WTC11 (cell line): ENCODE data around the gene IL17F. TPM values are rescaled to one million over a fixed set of nuclear protein-coding genes. Genes with fewer than 3 reads are reported as not detected.

Experiments used
- ATAC-seq: fragments of 200-7000 bp; cut with Tn5 transposase; 2 replicates; pipeline ENCODE4 v1.10.0; 2021; ENCODE audit warnings: mild to moderate bottlenecking, moderate library complexity
- CTCF ChIA-PET: fragments of 300-600 bp; sonication (Branson Sonifier 250); formaldehyde crosslinking; loops from one replicate; lab custom pipeline; 2021; ENCODE audit warnings: antibody characterized with exemption; lab: Charles Lee
- POLR2A ChIA-PET: fragments of 350-600 bp; sonication (Branson Sonifier 250); formaldehyde crosslinking; loops from one replicate; lab custom pipeline; 2021; ENCODE audit warnings: antibody characterized with exemption; lab: Charles Lee
- DNase-seq: peaks from one replicate; pipeline ENCODE4 v3.0.0; 2021; ENCODE audit warnings: low spot score
- H3K27ac Mint-ChIP-seq: 2 replicates; pipeline ENCODE4 v1.8.0; 2021; ENCODE audit warnings: mixed read lengths
- H3K27me3 Mint-ChIP-seq: 2 replicates; pipeline ENCODE4 v1.8.0; 2021; ENCODE audit warnings: low read depth, mild to moderate bottlenecking, moderate library complexity, mixed read lengths
- H3K36me3 Mint-ChIP-seq: 2 replicates; pipeline ENCODE4 v1.8.0; 2021; ENCODE audit warnings: mixed read lengths
- H3K4me1 Mint-ChIP-seq: 2 replicates; pipeline ENCODE4 v1.8.0; 2022; ENCODE audit warnings: mixed read lengths
- H3K4me3 Mint-ChIP-seq: 2 replicates; pipeline ENCODE4 v1.8.0; 2021; ENCODE audit warnings: mild to moderate bottlenecking, moderate library complexity, mixed read lengths
- H3K9me3 Mint-ChIP-seq: 2 replicates; pipeline ENCODE4 v1.8.0; 2021; ENCODE audit warnings: mixed read lengths
- AFF4 ChIP-seq: sonication (generic); formaldehyde crosslinking; IDR thresholded peaks from 2 replicates; pipeline ENCODE4 v1.8.1; 2023; ENCODE audit warnings: mild to moderate bottlenecking, missing genetic modification reagents, borderline replicate concordance
- ATF1 ChIP-seq: sonication (generic); formaldehyde crosslinking; IDR thresholded peaks from 2 replicates; pipeline ENCODE4 v1.8.1; 2023; ENCODE audit warnings: mild to moderate bottlenecking, moderate library complexity, missing genetic modification reagents
- CTCF ChIP-seq: fragments of 200-600 bp; IDR thresholded peaks from 2 replicates; pipeline ENCODE4 v1.8.0; 2022; ENCODE audit warnings: antibody characterized with exemption
- FOXP1 ChIP-seq: sonication (generic); formaldehyde crosslinking; IDR thresholded peaks from 2 replicates; pipeline ENCODE4 v1.8.0; 2022; ENCODE audit warnings: missing genetic modification reagents, mild to moderate bottlenecking, moderate library complexity, borderline replicate concordance
- GRHL2 ChIP-seq: fragments of 250-450 bp; sonication (Bioruptor Pico); IDR thresholded peaks from 2 replicates; pipeline ENCODE4 v1.8.0; 2022; ENCODE audit warnings: mild to moderate bottlenecking, moderate library complexity; ENCODE audit not compliant: insufficient replicate concordance, severe bottlenecking
- IRF1 ChIP-seq: sonication (generic); formaldehyde crosslinking; IDR thresholded peaks from 2 replicates; pipeline ENCODE4 v1.8.0; 2023; ENCODE audit warnings: missing genetic modification reagents
- JUN ChIP-seq: sonication (generic); formaldehyde crosslinking; IDR thresholded peaks from 2 replicates; pipeline ENCODE4 v1.8.0; 2023; ENCODE audit warnings: mild to moderate bottlenecking, missing genetic modification reagents
- MXD4 ChIP-seq: fragments of 250-450 bp; sonication (Bioruptor Pico); IDR thresholded peaks from 2 replicates; pipeline ENCODE4 v1.8.0; 2021; ENCODE audit warnings: mild to moderate bottlenecking, moderate library complexity, borderline replicate concordance
- NR1H2 ChIP-seq: sonication (generic); formaldehyde crosslinking; IDR thresholded peaks from 2 replicates; pipeline ENCODE4 v1.9.0; 2021; ENCODE audit warnings: mild to moderate bottlenecking, moderate library complexity, missing genetic modification reagents
- PRDM15 ChIP-seq: sonication (generic); formaldehyde crosslinking; IDR thresholded peaks from 2 replicates; pipeline ENCODE4 v1.8.0; 2022; ENCODE audit warnings: missing genetic modification reagents
- PRRX2 ChIP-seq: fragments of 250-450 bp; sonication (Bioruptor Pico); IDR thresholded peaks from 2 replicates; pipeline ENCODE4 v1.8.0; 2021; ENCODE audit warnings: mild to moderate bottlenecking
- SMAD3 ChIP-seq: sonication (generic); formaldehyde crosslinking; IDR thresholded peaks from 2 replicates; pipeline ENCODE4 v1.8.0; 2022; ENCODE audit warnings: missing genetic modification reagents, mild to moderate bottlenecking, borderline replicate concordance
- SMAD4 ChIP-seq: sonication (generic); formaldehyde crosslinking; IDR thresholded peaks from 2 replicates; pipeline ENCODE4 v1.8.0; 2022; ENCODE audit warnings: mild to moderate bottlenecking, missing genetic modification reagents
- SP1 ChIP-seq: sonication (generic); formaldehyde crosslinking; conservative IDR thresholded peaks from 2 replicates; pipeline ENCODE4 v1.8.1; 2022; ENCODE audit warnings: missing genetic modification reagents
- TCF7 ChIP-seq: sonication (generic); formaldehyde crosslinking; IDR thresholded peaks from 2 replicates; pipeline ENCODE4 v1.8.0; 2022; ENCODE audit warnings: mild to moderate bottlenecking, low read depth, missing genetic modification reagents, moderate library complexity
- TEAD4 ChIP-seq: sonication (generic); formaldehyde crosslinking; IDR thresholded peaks from 2 replicates; pipeline ENCODE4 v1.8.0; 2022; ENCODE audit warnings: mild to moderate bottlenecking, missing genetic modification reagents
- USF2 ChIP-seq: sonication (generic); formaldehyde crosslinking; IDR thresholded peaks from 2 replicates; pipeline ENCODE4 v1.8.1; 2023; ENCODE audit warnings: mild to moderate bottlenecking, missing genetic modification reagents, moderate library complexity
- ZNF121 ChIP-seq: sonication (generic); formaldehyde crosslinking; IDR thresholded peaks from 2 replicates; pipeline ENCODE4 v1.8.0; 2023; ENCODE audit warnings: missing genetic modification reagents
- ZNF232 ChIP-seq: sonication (generic); formaldehyde crosslinking; IDR thresholded peaks from 2 replicates; pipeline ENCODE4 v1.8.0; 2022; ENCODE audit warnings: mild to moderate bottlenecking, missing genetic modification reagents
- ZNF281 ChIP-seq: sonication (generic); formaldehyde crosslinking; IDR thresholded peaks from 2 replicates; pipeline ENCODE4 v1.8.0; 2023; ENCODE audit warnings: mild to moderate bottlenecking, missing genetic modification reagents
- ZNF317 ChIP-seq: sonication (generic); formaldehyde crosslinking; IDR thresholded peaks from 2 replicates; pipeline ENCODE4 v1.8.1; 2023; ENCODE audit warnings: low read depth, mild to moderate bottlenecking, moderate library complexity, missing genetic modification reagents, borderline replicate concordance
- ZNF396 ChIP-seq: fragments of 250-450 bp; sonication (Bioruptor Pico); IDR thresholded peaks from 2 replicates; pipeline ENCODE4 v1.8.0; 2021; ENCODE audit warnings: mild to moderate bottlenecking, moderate library complexity, borderline replicate concordance
- ZNF416 ChIP-seq: fragments of 250-450 bp; sonication (Bioruptor Pico); IDR thresholded peaks from 2 replicates; pipeline ENCODE4 v1.9.0; 2021; ENCODE audit warnings: mild to moderate bottlenecking, inconsistent platforms
- ZNF423 ChIP-seq: fragments of 250-450 bp; sonication (Bioruptor Pico); IDR thresholded peaks from 2 replicates; pipeline ENCODE4 v2.1.2; 2022; ENCODE audit warnings: mild to moderate bottlenecking, moderate library complexity
- ZNF671 ChIP-seq: fragments of 250-450 bp; sonication (Bioruptor Pico); IDR thresholded peaks from 2 replicates; pipeline ENCODE4 v1.8.0; 2021; ENCODE audit warnings: mild to moderate bottlenecking
- total RNA-seq: library from RNA; stranded (reverse); gene quantifications from 3 replicates; pipeline ENCODE4 v1.2.3, GENCODE V29; 2021

IL17F gene
- total RNA-seq, 1 experiment from 2014 or later = not detected

GRCh38 chr6:52249078-52249477 is 4.8 kb upstream of the IL17F start:
- peaks cover 3% of the 10 kb centered on the region for H3K27me3 Mint-ChIP-seq
- TF ChIP-seq CTCF = no peak
- TF ChIP-seq AFF4 (CRISPR knock-in tag) = no peak
- no peak for TF ChIP-seq NR1H2
- no peak for TF ChIP-seq GRHL2 (CRISPR knock-in tag)
- TF ChIP-seq MXD4 (CRISPR knock-in tag) = no peak
- TF ChIP-seq ZNF396 = no peak
- no peak for TF ChIP-seq SP1 (CRISPR knock-in tag)
- TF ChIP-seq ATF1 (CRISPR knock-in tag) = no peak
- no peak for TF ChIP-seq IRF1 (CRISPR knock-in tag)
- TF ChIP-seq JUN (CRISPR knock-in tag) = no peak
- TF ChIP-seq ZNF423 = no peak
- no peak for TF ChIP-seq ZNF671
- no peak for TF ChIP-seq ZNF317 (CRISPR knock-in tag)
- no peak for TF ChIP-seq SMAD3 (CRISPR knock-in tag)
- no peak for TF ChIP-seq PRDM15 (CRISPR knock-in tag)
- TF ChIP-seq TCF7 = no peak
- TF ChIP-seq FOXP1 (CRISPR knock-in tag) = no peak
- no peaks in the 10 kb centered on the region for H3K36me3 Mint-ChIP-seq
- no peak overlapping the region for H3K27ac Mint-ChIP-seq
- no peaks in the 10 kb centered on the region for H3K9me3 Mint-ChIP-seq
- H3K4me3 Mint-ChIP-seq = no peak overlapping the region
- H3K4me1 Mint-ChIP-seq = no peaks in the 10 kb centered on the region
- ChIA-PET CTCF (interaction anchor here (1.0 to 2.0 kb wide), 2 partner anchors 14 to 199 kb away, joined by 3 to 4 read pairs; no protein-coding TSS in a partner anchor), POLR2A (interaction anchor here (0.6 kb wide), 1 partner anchor 30 kb away, joined by 7 read pairs; no protein-coding TSS in a partner anchor)
- no peak for DNase-seq
- no peak for ATAC-seq

GRCh38 chr6:52245425-52245824 is 1.1 kb upstream of the IL17F start:
- ChIA-PET POLR2A (no interaction called here), CTCF (no interaction called here)
- DNase-seq (no peak), ATAC-seq (no peak)
- Mint-ChIP-seq H3K27me3 (peaks cover 3% of the 10 kb centered on the region), H3K27ac (no peak overlapping the region), H3K9me3 (no peaks in the 10 kb centered on the region), H3K36me3 (no peaks in the 10 kb centered on the region), H3K4me3 (no peak overlapping the region), H3K4me1 (no peaks in the 10 kb centered on the region)
- TF ChIP-seq ZNF281 (CRISPR knock-in tag) (no peak), ZNF232 (CRISPR knock-in tag) (no peak), TEAD4 (CRISPR knock-in tag) (no peak), PRRX2 (no peak), USF2 (CRISPR knock-in tag) (no peak), SMAD4 (CRISPR knock-in tag) (no peak), ZNF121 (CRISPR knock-in tag) (no peak), ZNF416 (CRISPR knock-in tag) (no peak)
